ENCODE measurements around the gene RAMAC.

RAMAC gene

DNA sequence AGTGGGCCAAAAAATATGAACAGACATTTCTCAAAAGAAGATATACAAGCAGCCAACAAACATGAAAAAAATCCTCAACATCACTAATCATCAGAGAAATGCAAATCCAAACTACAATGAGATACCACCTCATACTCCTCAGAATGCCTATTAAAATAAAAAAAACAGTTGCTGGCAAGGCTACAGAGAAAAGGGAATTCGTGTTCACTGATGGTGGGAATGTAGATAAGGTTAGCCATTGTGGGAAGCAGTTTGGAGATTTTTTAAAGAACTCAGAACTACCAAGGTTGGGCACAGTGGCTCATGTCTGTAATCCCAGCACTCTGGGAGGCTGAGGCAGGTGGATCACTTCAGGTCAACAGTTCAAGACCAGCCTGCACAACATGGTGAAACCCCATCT is 53.2 kb downstream of the RAMAC start:
- no peak for TF ChIP-seq EZH2phosphoT487 (IDR thresholded peaks at IDR 0.05; ENCODE audit: low read depth)
- TF ChIP-seq, protein P1, sequence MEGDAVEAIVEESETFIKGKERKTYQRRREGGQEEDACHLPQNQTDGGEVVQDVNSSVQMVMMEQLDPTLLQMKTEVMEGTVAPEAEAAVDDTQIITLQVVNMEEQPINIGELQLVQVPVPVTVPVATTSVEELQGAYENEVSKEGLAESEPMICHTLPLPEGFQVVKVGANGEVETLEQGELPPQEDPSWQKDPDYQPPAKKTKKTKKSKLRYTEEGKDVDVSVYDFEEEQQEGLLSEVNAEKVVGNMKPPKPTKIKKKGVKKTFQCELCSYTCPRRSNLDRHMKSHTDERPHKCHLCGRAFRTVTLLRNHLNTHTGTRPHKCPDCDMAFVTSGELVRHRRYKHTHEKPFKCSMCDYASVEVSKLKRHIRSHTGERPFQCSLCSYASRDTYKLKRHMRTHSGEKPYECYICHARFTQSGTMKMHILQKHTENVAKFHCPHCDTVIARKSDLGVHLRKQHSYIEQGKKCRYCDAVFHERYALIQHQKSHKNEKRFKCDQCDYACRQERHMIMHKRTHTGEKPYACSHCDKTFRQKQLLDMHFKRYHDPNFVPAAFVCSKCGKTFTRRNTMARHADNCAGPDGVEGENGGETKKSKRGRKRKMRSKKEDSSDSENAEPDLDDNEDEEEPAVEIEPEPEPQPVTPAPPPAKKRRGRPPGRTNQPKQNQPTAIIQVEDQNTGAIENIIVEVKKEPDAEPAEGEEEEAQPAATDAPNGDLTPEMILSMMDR (IDR thresholded peaks at IDR 0.05; ENCODE audit: low read depth, low read length): no peak
- Histone ChIP-seq H3K27me3 (ENCODE audit: low read depth, low read length) (no peaks in the 10 kb centered on the region), H3K9me3 (ENCODE audit: insufficient read depth, low read length) (no peaks in the 10 kb centered on the region), H3K4me2 (ENCODE audit: low read length) (no peak overlapping the region), H3K36me3 (replicated peaks; ENCODE audit: low read depth, low read length) (peaks cover 39% of the 10 kb centered on the region), H3K27ac (ENCODE audit: low read length) (no peak overlapping the region), H3K4me3 (ENCODE audit: low read length) (no peak overlapping the region), H3K9ac (ENCODE audit: low read length) (no peak overlapping the region), H3K79me2 (ENCODE audit: low read length) (peaks cover 90% of the 10 kb centered on the region), H3K4me1 (ENCODE audit: low read length) (no peaks in the 10 kb centered on the region), H4K20me1 (ENCODE audit: insufficient read depth, low read length) (peaks cover 26% of the 10 kb centered on the region), H2AFZ (ENCODE audit: low read depth, low read length) (no peak overlapping the region)
